Measurements from ENCODE around the gene BDKRB1. TPM values are rescaled to one million over a fixed set of nuclear protein-coding genes. Genes with fewer than 3 reads are reported as not detected.
"Not testable (repeated sequence)": the region's sequence is repeated elsewhere in the genome, so short reads cannot be mapped to it uniquely, and the experiment has no call there.

Gene BDKRB1
- total RNA-seq, 1 donor from 2014 or later = not detected

- no peaks in the 10 kb centered on the region for H3K36me3 Mint-ChIP-seq (ENCODE audit: low read depth)
- H3K4me3 Mint-ChIP-seq (ENCODE audit: low read depth) = no peak overlapping the region
- no peak for DNase-seq (ENCODE audit: low spot score)
- H3K9me3 Mint-ChIP-seq = no peaks in the 10 kb centered on the region
- H3K4me1 Mint-ChIP-seq (ENCODE audit: low read depth) = no peaks in the 10 kb centered on the region
- H3K27ac Mint-ChIP-seq = no peak overlapping the region
- intact Hi-C loops (cut with micrococcal nuclease) = no loop called here
- no peaks in the 10 kb centered on the region for H3K27me3 Mint-ChIP-seq (ENCODE audit: low read depth)
Measured at GRCh38 chr14:96239711-96240141, 16.3 kb upstream of the BDKRB1 start.

DNA sequence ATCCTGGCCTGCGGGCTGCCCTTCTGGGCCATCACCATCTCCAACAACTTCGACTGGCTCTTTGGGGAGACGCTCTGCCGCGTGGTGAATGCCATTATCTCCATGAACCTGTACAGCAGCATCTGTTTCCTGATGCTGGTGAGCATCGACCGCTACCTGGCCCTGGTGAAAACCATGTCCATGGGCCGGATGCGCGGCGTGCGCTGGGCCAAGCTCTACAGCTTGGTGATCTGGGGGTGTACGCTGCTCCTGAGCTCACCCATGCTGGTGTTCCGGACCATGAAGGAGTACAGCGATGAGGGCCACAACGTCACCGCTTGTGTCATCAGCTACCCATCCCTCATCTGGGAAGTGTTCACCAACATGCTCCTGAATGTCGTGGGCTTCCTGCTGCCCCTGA is 15.4 kb upstream of the BDKRB1 start:
- Mint-ChIP-seq H3K9me3 (no peaks in the 10 kb centered on the region), H3K4me3 (ENCODE audit: low read depth) (no peak overlapping the region), H3K36me3 (ENCODE audit: low read depth) (no peaks in the 10 kb centered on the region), H3K4me1 (ENCODE audit: low read depth) (no peaks in the 10 kb centered on the region), H3K27ac (no peak overlapping the region), H3K27me3 (ENCODE audit: low read depth) (no peaks in the 10 kb centered on the region)
- DNase-seq (ENCODE audit: low spot score) = no peak
- intact Hi-C loops (cut with micrococcal nuclease) = no loop called here

GRCh38 chr14:96242126-96242525 is 13.9 kb upstream of the BDKRB1 start:
- H3K4me1 Mint-ChIP-seq (ENCODE audit: low read depth) = no peaks in the 10 kb centered on the region
- no peaks in the 10 kb centered on the region for H3K27me3 Mint-ChIP-seq (ENCODE audit: low read depth)
- H3K36me3 Mint-ChIP-seq (ENCODE audit: low read depth) = no peaks in the 10 kb centered on the region
- no peak overlapping the region for H3K4me3 Mint-ChIP-seq (ENCODE audit: low read depth)
- no peak overlapping the region for H3K27ac Mint-ChIP-seq
- DNase-seq (ENCODE audit: low spot score) = no peak
- no peaks in the 10 kb centered on the region for H3K9me3 Mint-ChIP-seq
- intact Hi-C loops (cut with micrococcal nuclease) = no loop called here

DNA sequence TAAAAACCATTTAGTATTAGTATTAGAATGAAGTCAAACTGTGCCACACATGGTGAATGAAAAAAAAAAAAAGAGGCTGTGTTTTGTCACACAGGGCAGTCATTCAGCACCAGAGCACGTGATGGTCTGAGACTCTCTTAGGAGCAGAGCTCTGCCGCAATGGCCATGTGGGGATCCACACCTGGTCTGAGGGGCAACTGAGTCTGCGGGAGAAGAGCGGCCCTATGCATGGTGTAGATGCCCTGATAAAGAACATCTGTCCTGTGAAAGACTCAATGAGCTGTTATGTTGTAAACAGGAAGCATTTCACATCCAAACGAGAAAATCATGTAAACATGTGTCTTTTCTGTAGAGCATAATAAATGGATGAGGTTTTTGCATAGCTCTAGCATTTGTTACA is 12.2 kb upstream of the BDKRB1 start:
- no peak for DNase-seq (ENCODE audit: low spot score)
- Mint-ChIP-seq H3K4me3 (ENCODE audit: low read depth) (no peak overlapping the region), H3K4me1 (ENCODE audit: low read depth) (no peaks in the 10 kb centered on the region), H3K27ac (no peak overlapping the region), H3K9me3 (no peaks in the 10 kb centered on the region), H3K36me3 (ENCODE audit: low read depth) (no peaks in the 10 kb centered on the region), H3K27me3 (ENCODE audit: low read depth) (no peaks in the 10 kb centered on the region)
- intact Hi-C loops (cut with micrococcal nuclease) = no loop called here

- DNase-seq (ENCODE audit: low spot score); H3K27ac Mint-ChIP-seq; H3K4me3 Mint-ChIP-seq (ENCODE audit: low read depth); H3K9me3 Mint-ChIP-seq; intact Hi-C loops (cut with micrococcal nuclease); H3K4me1 Mint-ChIP-seq (ENCODE audit: low read depth); H3K36me3 Mint-ChIP-seq (ENCODE audit: low read depth); H3K27me3 Mint-ChIP-seq (ENCODE audit: low read depth): not testable (repeated sequence)
Measured at GRCh38 chr14:96245074-96245473, 10.9 kb upstream of the BDKRB1 start.

DNA sequence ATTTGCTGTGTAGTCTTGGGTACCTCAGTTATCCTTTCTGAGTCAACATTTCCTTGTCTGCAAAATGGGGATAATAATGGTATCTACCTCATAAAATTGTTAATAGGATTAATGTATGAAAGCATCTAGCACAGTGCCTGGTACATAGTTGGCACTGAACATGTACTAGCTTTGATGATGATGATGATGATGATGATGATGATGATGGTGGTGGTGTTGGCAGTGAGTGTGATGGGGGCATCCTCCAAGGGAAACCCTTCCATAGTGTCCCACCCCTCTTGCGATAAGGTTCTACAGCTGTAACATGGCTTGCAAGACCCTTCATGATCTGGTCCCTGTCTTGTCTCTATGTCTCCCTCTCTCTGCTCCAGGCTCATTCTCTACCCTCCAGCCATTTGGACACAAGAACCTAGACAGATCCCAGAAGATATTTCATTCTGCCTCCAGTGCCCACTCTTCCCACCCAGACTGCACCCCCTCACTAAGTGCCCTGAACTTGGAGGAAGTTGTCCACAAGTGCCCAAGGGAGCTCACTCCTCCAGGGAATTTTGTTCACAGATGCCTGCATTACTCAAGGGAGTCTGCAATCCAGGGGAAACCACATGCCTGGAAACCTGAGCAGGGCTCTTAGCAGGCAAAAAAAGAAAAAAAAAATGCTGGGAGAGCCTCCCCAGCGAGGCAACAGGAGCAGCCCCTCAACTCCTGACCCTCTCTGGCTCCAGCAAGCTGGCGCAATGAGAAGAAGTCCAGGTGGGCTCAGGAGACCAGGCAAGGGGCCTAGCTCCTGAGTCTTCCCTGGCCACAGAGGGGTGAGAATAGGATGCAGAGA is 10.1 kb upstream of the BDKRB1 start:
- Mint-ChIP-seq H3K27ac (no peak overlapping the region), H3K9me3 (no peaks in the 10 kb centered on the region), H3K4me1 (ENCODE audit: low read depth) (no peaks in the 10 kb centered on the region), H3K4me3 (ENCODE audit: low read depth) (no peak overlapping the region), H3K27me3 (ENCODE audit: low read depth) (no peaks in the 10 kb centered on the region), H3K36me3 (ENCODE audit: low read depth) (no peaks in the 10 kb centered on the region)
- no peak for DNase-seq (ENCODE audit: low spot score)
- intact Hi-C loops (cut with micrococcal nuclease) = no loop called here

DNA sequence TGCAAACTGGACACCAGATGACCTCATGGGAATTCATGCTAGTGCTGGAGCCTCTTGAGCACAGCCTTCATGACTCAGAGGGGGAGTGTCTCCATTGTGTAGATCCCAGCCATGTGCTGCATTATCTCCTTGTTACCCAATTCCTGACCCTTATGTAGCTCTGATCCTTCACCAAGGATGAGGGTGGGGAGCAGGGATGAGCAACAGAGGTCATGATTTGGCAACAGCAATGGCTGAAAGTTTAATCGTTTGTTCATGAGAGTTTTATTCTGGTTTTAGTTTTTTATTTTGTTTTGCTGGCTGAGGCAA is 9.5 kb upstream of the BDKRB1 start:
- H3K27me3 Mint-ChIP-seq (ENCODE audit: low read depth) = no peaks in the 10 kb centered on the region
- DNase-seq (ENCODE audit: low spot score) = no peak
- intact Hi-C loops (cut with micrococcal nuclease) = no loop called here
- H3K4me1 Mint-ChIP-seq (ENCODE audit: low read depth) = no peaks in the 10 kb centered on the region
- no peaks in the 10 kb centered on the region for H3K36me3 Mint-ChIP-seq (ENCODE audit: low read depth)
- H3K9me3 Mint-ChIP-seq = no peaks in the 10 kb centered on the region
- no peak overlapping the region for H3K4me3 Mint-ChIP-seq (ENCODE audit: low read depth)
- no peak overlapping the region for H3K27ac Mint-ChIP-seq

- Mint-ChIP-seq H3K36me3 (ENCODE audit: low read depth) (no peaks in the 10 kb centered on the region), H3K9me3 (no peaks in the 10 kb centered on the region), H3K27ac (no peak overlapping the region), H3K4me3 (ENCODE audit: low read depth) (no peak overlapping the region), H3K27me3 (ENCODE audit: low read depth) (no peaks in the 10 kb centered on the region), H3K4me1 (ENCODE audit: low read depth) (no peaks in the 10 kb centered on the region)
- no peak for DNase-seq (ENCODE audit: low spot score)
- intact Hi-C loops (cut with micrococcal nuclease) = no loop called here
Measured at GRCh38 chr14:96247031-96247430, 9.0 kb upstream of the BDKRB1 start.

DNA sequence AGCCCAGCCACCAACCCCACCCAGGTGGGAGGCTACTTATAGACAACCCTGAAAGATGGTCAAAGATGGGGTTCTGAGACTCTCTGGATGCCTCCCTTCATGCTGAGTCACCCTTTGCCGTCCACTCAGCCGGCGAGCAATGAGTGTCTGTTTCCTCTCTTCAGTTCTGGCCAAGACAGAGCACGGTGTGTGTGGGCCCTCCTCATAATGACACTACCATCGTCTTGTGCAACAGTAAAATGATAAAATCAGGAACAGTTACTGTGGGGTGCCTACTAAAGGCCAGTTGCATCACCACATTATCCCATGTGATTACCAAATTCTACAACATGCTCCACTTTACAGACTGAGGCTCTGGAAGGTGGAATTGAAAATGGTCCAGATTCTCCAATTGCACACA is 7.0 kb upstream of the BDKRB1 start:
- Mint-ChIP-seq H3K4me1 (ENCODE audit: low read depth) (no peaks in the 10 kb centered on the region), H3K27ac (no peak overlapping the region), H3K36me3 (ENCODE audit: low read depth) (no peaks in the 10 kb centered on the region), H3K27me3 (ENCODE audit: low read depth) (no peaks in the 10 kb centered on the region), H3K4me3 (ENCODE audit: low read depth) (no peak overlapping the region), H3K9me3 (no peaks in the 10 kb centered on the region)
- intact Hi-C loops (cut with micrococcal nuclease) = no loop called here
- no peak for DNase-seq (ENCODE audit: low spot score)

- Mint-ChIP-seq H3K27ac (no peak overlapping the region), H3K4me3 (ENCODE audit: low read depth) (no peak overlapping the region), H3K36me3 (ENCODE audit: low read depth) (no peaks in the 10 kb centered on the region), H3K27me3 (ENCODE audit: low read depth) (no peaks in the 10 kb centered on the region), H3K4me1 (ENCODE audit: low read depth) (no peaks in the 10 kb centered on the region), H3K9me3 (no peaks in the 10 kb centered on the region)
- DNase-seq (ENCODE audit: low spot score) = no peak
- intact Hi-C loops (cut with micrococcal nuclease) = no loop called here
Measured at GRCh38 chr14:96250485-96250884, 5.5 kb upstream of the BDKRB1 start.

- Mint-ChIP-seq H3K27ac (no peak overlapping the region), H3K9me3 (no peaks in the 10 kb centered on the region), H3K27me3 (ENCODE audit: low read depth) (no peaks in the 10 kb centered on the region), H3K36me3 (ENCODE audit: low read depth) (no peaks in the 10 kb centered on the region), H3K4me1 (ENCODE audit: low read depth) (no peaks in the 10 kb centered on the region), H3K4me3 (ENCODE audit: low read depth) (no peak overlapping the region)
- no peak for DNase-seq (ENCODE audit: low spot score)
- intact Hi-C loops (cut with micrococcal nuclease) = no loop called here
Measured at GRCh38 chr14:96251656-96252155, 4.3 kb upstream of the BDKRB1 start.

DNA sequence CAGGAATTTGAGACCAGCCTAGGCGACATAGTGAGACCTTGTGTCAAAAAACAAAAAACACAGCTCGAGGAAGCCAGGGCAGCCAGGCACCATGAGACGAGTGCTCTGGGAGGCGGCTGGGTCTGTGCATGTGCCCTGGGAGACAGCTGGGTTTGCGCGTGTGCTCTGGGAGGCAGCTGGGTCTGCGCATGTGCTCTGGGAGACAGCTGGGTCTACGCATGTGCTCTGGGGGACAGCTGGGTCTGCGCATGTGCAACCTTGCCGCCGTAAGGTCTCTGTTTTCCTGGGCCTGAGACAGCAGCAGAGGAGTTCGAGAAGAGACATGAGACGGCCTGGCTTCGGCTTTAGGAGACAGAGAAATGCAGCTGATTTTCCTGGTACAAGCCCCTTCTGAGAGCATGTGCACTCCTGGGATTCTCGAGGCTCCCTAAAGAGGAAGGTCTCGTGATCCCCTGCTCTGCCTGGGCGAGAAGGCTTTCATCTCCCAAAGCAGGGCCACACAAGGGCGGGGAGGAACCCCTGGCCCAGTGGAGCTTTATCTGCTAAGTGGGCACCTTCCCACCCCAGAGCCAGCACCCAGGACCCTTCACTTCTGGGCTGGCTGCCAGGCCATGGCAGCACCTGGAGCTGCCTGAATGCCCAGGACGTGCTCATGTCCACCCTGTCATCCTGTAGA is 3.5 kb upstream of the BDKRB1 start:
- no peak overlapping the region for H3K4me3 Mint-ChIP-seq (ENCODE audit: low read depth)

DNA sequence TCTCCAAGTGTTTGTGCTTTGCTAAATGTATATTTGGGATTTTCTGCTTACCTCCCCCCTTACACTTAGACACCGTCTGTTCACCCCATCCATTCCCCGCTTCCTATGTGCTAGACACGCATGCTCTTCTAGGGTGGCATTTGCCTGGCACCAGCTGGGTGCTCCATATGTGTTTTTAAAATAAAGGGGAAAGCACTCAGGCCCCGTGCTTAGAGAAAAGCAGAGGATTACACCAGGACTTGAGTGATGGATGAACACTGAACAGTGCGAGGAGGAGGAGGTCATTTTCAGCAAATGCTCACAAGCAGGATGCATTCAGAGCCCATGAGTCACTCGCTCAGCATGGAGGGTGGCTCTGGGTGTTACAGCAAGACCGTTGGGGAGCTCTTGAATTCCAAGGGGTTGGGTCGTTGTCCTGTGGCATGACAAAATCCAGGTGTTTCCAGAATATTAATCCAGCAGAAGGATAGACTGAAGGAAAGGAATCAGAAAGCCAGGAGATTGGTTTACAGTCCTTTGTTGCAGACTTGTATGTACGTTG is 2.9 kb upstream of the BDKRB1 start:
- intact Hi-C loops (cut with micrococcal nuclease) = no loop called here
- Mint-ChIP-seq H3K27ac (no peak overlapping the region), H3K36me3 (ENCODE audit: low read depth) (no peaks in the 10 kb centered on the region), H3K4me1 (ENCODE audit: low read depth) (no peaks in the 10 kb centered on the region), H3K27me3 (ENCODE audit: low read depth) (no peaks in the 10 kb centered on the region), H3K4me3 (ENCODE audit: low read depth) (no peak overlapping the region), H3K9me3 (no peaks in the 10 kb centered on the region)
- no peak for DNase-seq (ENCODE audit: low spot score)

More for the DNA sequence above, 3.5 kb upstream of the BDKRB1 start:
- Mint-ChIP-seq H3K9me3 (no peaks in the 10 kb centered on the region), H3K27me3 (ENCODE audit: low read depth) (no peaks in the 10 kb centered on the region), H3K36me3 (ENCODE audit: low read depth) (no peaks in the 10 kb centered on the region), H3K4me1 (ENCODE audit: low read depth) (no peaks in the 10 kb centered on the region), H3K27ac (no peak overlapping the region)
- no peak for DNase-seq (ENCODE audit: low spot score)
- intact Hi-C loops (cut with micrococcal nuclease) = no loop called here
